GM19240 (cell line): ENCODE measurements around the gene ZKSCAN4.

ENCODE experiments used
- DNase-seq: peaks from one replicate; pipeline ENCODE4 v3.0.0; 2011; ENCODE audit warnings: low spot score; ENCODE audit not compliant: insufficient read length

The ZKSCAN4 gene

GRCh38 chr6:28252009-28252975 lies at the start of gene ZKSCAN4:
Gene ZKSCAN4, minus strand, starts transcription at chr6:28252269. Its CDS starts 289 bp downstream, at chr6:28251980.
- peak; percentile 61 for DNase-seq

GRCh38 chr6:28296520-28297060 lies 44.5 kb upstream of the ZKSCAN4 start:
- DNase-seq, result no peak

- no peak for DNase-seq
Measured at GRCh38 chr6:28295326-28295725, 43.3 kb upstream of the ZKSCAN4 start.

- no peak for DNase-seq
Measured at GRCh38 chr6:28291573-28291972, 39.5 kb upstream of the ZKSCAN4 start.

GRCh38 chr6:28282926-28283325 lies 30.9 kb upstream of the ZKSCAN4 start:
- DNase-seq, result no peak

GRCh38 chr6:28281288-28282064 lies 29.4 kb upstream of the ZKSCAN4 start, which contains the start of gene PGBD1:
Gene PGBD1, plus strand, starts transcription at chr6:28281572. Its CDS starts 2,242 bp downstream, at chr6:28283814.
- peak; percentile 11 for DNase-seq

GRCh38 chr6:28280595-28281287 lies 28.7 kb upstream of the ZKSCAN4 start:
- DNase-seq, result no peak

- DNase-seq, result no peak
Measured at GRCh38 chr6:28277746-28278145, 25.7 kb upstream of the ZKSCAN4 start.

GRCh38 chr6:28274888-28275287 lies 22.8 kb upstream of the ZKSCAN4 start:
- no peak for DNase-seq

GRCh38 chr6:28269492-28269891 lies 17.4 kb upstream of the ZKSCAN4 start:
- DNase-seq, result no peak

GRCh38 chr6:28267695-28268059 lies 15.6 kb upstream of the ZKSCAN4 start:
- no peak for DNase-seq

GRCh38 chr6:28266962-28267694 lies 15.1 kb upstream of the ZKSCAN4 start, which contains the start of gene ZSCAN26:
Gene ZSCAN26, plus strand, starts transcription at chr6:28267143. Its CDS starts 4,777 bp downstream, at chr6:28271920.
- peak; percentile 70 for DNase-seq

- no peak for DNase-seq
Measured at GRCh38 chr6:28266563-28266961, 14.5 kb upstream of the ZKSCAN4 start.

- DNase-seq, result no peak
Measured at GRCh38 chr6:28264834-28265401, 12.8 kb upstream of the ZKSCAN4 start.

GRCh38 chr6:28263922-28264321 lies 11.9 kb upstream of the ZKSCAN4 start:
- no peak for DNase-seq

GRCh38 chr6:28258877-28259777 lies 7.1 kb upstream of the ZKSCAN4 start, which contains the start of gene NKAPL:
Gene NKAPL, plus strand, starts transcription at chr6:28259297. Its CDS starts 75 bp downstream, at chr6:28259372.
- no peak for DNase-seq

GRCh38 chr6:28257042-28257441 lies 5.0 kb upstream of the ZKSCAN4 start:
- DNase-seq, result no peak

GRCh38 chr6:28254121-28254519 lies 2.1 kb upstream of the ZKSCAN4 start:
- no peak for DNase-seq

GRCh38 chr6:28251661-28252008 lies 434 bp downstream of the ZKSCAN4 start:
- DNase-seq, result no peak
